Measurements from ENCODE around the gene IDI1.

GRCh38 chr10:997266-998022 lies 51.5 kb downstream of the IDI1 start:
- TF ChIP-seq CTCF (conservative IDR thresholded peaks at IDR 0.05; ENCODE audit: low read depth, low read length) = no peak
- no peak for TF ChIP-seq MAFK (IDR thresholded peaks at IDR 0.05; ENCODE audit: low read depth, low read length)
- no peak for TF ChIP-seq CEBPB (IDR thresholded peaks at IDR 0.05; ENCODE audit: low read depth, low read length)
- no peak for TF ChIP-seq RAD21 (IDR thresholded peaks at IDR 0.05; ENCODE audit: low read length)
- TF ChIP-seq POLR2A (IDR thresholded peaks at IDR 0.05; ENCODE audit: low read depth, low read length) = no peak
- no peak for TF ChIP-seq MAZ (IDR thresholded peaks at IDR 0.05; ENCODE audit: borderline replicate concordance, low read depth, low read length)
- TF ChIP-seq MXI1 (IDR thresholded peaks at IDR 0.05; ENCODE audit: borderline replicate concordance, low read depth, low read length) = no peak
- no peak for TF ChIP-seq RCOR1 (IDR thresholded peaks at IDR 0.05; ENCODE audit: insufficient replicate concordance, low read length)
- TF ChIP-seq FOS (IDR thresholded peaks at IDR 0.05; ENCODE audit: low read depth, low read length) = no peak
- no peak for TF ChIP-seq NFE2L2 (IDR thresholded peaks at IDR 0.05; ENCODE audit: low read depth, low read length)
- TF ChIP-seq USF2 (IDR thresholded peaks at IDR 0.05; ENCODE audit: low read depth, low read length) = no peak
- TF ChIP-seq RFX5 (IDR thresholded peaks at IDR 0.05; ENCODE audit: low read depth, low read length) = no peak
